Stimulated activated CD8-positive, alpha-beta memory T cell treated with anti-CD3 and anti-CD28 coated beads, Interleukin-12 subunit alpha, Interleukin-12 subunit beta, amount 100 ng/mL, for 1 hour (primary cell): Measurements from ENCODE around the gene TOMM7.

ENCODE experiments used
- DNase-seq: peaks from one replicate; pipeline ENCODE4 v3.0.0-alpha.2; 2020; ENCODE audit warnings: low read depth

The TOMM7 gene

GRCh38 chr7:22822486-22823141 lies at the start of gene TOMM7:
Gene TOMM7, minus strand, starts transcription at chr7:22822849. Its CDS starts 70 bp downstream, at chr7:22822779.
- peak; percentile 80 for DNase-seq

GRCh38 chr7:22872096-22872807 lies 49.6 kb upstream of the TOMM7 start:
- no peak for DNase-seq

- DNase-seq, result no peak
Observed at GRCh38 chr7:22871661-22872060, 49.0 kb upstream of the TOMM7 start.

GRCh38 chr7:22868509-22868908 lies 45.9 kb upstream of the TOMM7 start:
- DNase-seq, result no peak

GRCh38 chr7:22867589-22867988 lies 44.9 kb upstream of the TOMM7 start:
- no peak for DNase-seq

GRCh38 chr7:22867003-22867402 lies 44.4 kb upstream of the TOMM7 start:
- no peak for DNase-seq

- DNase-seq, result no peak
Observed at GRCh38 chr7:22865602-22865960, 42.9 kb upstream of the TOMM7 start.

- DNase-seq, result no peak
Observed at GRCh38 chr7:22864855-22865601, 42.4 kb upstream of the TOMM7 start.

GRCh38 chr7:22864301-22864700 lies 41.7 kb upstream of the TOMM7 start:
- DNase-seq, result no peak

- no peak for DNase-seq
Observed at GRCh38 chr7:22863156-22863899, 40.7 kb upstream of the TOMM7 start.

- no peak for DNase-seq
Observed at GRCh38 chr7:22861576-22861975, 38.9 kb upstream of the TOMM7 start.

- DNase-seq, result no peak
Observed at GRCh38 chr7:22860784-22861482, 38.3 kb upstream of the TOMM7 start.

- DNase-seq, result no peak
Observed at GRCh38 chr7:22860337-22860736, 37.7 kb upstream of the TOMM7 start.

- DNase-seq, result no peak
Observed at GRCh38 chr7:22859641-22860290, 37.1 kb upstream of the TOMM7 start.

- DNase-seq, result no peak
Observed at GRCh38 chr7:22858640-22859561, 36.3 kb upstream of the TOMM7 start.

GRCh38 chr7:22858274-22858639 lies 35.6 kb upstream of the TOMM7 start:
- DNase-seq, result no peak

GRCh38 chr7:22856416-22856815 lies 33.8 kb upstream of the TOMM7 start:
- no peak for DNase-seq

GRCh38 chr7:22855049-22855392 lies 32.4 kb upstream of the TOMM7 start:
- DNase-seq, result no peak

GRCh38 chr7:22854158-22855048 lies 31.8 kb upstream of the TOMM7 start:
- DNase-seq, result peak; percentile 15
